ENCODE measurements around the gene SLC6A19.

The SLC6A19 gene

DNA sequence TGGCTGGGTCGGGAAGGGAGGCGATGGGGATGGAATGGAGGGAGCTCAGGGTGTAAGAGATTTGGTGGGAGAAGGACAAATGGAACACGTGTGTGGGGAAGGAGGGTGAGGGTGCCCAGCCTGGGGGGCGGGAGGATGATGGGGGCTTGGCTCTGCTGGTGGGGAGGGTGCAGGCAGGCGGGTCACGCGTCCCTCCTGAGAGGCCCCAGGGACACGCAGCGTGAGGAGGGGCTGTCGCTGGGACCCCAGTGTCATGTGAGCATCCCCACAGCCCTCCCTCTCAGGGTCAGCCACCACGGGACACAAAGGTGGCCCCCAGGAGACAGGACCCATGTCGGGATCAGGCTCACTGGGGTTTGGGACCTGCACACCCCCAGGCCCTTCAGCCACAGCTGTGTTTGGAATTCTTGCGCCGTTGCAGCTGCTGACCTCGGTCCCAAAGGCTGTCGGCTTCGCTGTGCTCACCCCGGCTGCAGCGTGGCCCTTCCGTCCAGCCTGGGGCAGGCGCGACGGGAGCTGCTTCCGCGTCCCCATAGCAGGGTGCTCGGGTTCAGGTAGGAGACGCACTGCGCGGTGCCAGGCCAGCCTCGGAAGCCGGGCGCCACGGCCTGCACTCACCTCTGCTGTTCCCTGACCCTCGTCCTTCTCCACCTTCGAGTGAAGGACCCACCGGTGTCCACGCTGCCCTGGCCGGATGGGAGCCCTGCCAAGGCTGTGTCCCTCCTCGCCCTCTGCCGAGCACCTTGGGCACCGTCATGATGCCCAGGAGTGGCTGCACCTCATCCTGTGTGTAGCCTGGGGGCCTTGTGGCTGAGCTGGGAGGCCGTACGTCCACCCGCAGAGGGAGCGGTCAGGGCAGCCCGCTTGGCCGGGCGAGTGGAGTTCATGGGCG lies 5.4 kb downstream of the SLC6A19 start:
- no peak overlapping the region for H3K4me3 ChIP-seq (ENCODE audit: low read length)
- DNase-seq (ENCODE audit: low read depth): no peak
- TF ChIP-seq, protein P1, sequence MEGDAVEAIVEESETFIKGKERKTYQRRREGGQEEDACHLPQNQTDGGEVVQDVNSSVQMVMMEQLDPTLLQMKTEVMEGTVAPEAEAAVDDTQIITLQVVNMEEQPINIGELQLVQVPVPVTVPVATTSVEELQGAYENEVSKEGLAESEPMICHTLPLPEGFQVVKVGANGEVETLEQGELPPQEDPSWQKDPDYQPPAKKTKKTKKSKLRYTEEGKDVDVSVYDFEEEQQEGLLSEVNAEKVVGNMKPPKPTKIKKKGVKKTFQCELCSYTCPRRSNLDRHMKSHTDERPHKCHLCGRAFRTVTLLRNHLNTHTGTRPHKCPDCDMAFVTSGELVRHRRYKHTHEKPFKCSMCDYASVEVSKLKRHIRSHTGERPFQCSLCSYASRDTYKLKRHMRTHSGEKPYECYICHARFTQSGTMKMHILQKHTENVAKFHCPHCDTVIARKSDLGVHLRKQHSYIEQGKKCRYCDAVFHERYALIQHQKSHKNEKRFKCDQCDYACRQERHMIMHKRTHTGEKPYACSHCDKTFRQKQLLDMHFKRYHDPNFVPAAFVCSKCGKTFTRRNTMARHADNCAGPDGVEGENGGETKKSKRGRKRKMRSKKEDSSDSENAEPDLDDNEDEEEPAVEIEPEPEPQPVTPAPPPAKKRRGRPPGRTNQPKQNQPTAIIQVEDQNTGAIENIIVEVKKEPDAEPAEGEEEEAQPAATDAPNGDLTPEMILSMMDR (IDR thresholded peaks at IDR 0.05; ENCODE audit: insufficient read depth, low read depth, low read length, missing control alignments): no peak

DNA sequence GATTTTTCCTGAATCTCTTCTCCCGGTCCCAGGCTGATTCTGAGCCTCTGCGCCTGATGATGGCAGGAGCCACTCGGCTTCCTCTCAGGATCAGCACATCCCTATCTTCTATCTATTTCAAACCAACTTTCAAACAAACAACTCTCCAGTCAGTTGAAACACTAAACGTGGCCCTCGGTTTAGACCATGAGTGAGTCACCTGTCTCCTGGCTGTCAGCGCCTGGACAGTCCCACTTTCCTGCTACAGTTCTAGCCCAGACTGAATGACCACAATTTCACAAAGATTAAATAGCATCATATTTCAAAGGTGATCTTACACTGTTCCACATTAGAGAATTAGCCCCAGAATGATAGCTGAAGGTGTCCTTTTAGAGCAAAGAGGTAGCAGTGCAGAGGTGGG lies 6.2 kb downstream of the SLC6A19 start:
- H3K4me3 ChIP-seq (ENCODE audit: low read length): no peak overlapping the region
- TF ChIP-seq, protein P1 (IDR thresholded peaks at IDR 0.05; ENCODE audit: insufficient read depth, low read depth, low read length, missing control alignments): no peak
- no peak for DNase-seq (ENCODE audit: low read depth)

DNA sequence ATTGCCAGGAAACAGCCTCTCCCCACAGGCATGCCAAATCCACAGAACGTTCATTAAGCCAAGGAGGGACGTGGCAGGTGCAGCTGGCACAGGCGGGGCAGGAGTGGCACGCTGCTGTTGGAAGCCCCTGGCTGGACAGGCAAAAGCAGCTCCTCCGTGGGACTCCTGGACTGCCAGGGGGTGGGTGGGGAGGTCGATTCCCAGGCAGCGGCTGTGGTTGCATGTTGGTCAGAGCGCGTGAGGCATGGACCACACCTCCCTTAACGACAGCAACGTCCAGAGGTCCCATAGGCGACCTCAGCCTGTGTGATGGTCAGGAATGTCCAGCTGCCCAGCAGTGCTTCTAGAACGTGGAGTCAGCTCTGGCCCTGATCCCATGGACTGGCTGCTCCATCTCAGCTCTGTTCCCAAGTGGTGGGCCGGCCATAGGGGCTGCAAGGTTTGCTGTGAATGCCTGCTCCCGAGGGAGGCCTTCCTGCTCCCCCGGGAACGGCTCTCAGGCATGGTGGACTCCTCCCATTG lies 6.9 kb downstream of the SLC6A19 start:
- H3K4me3 ChIP-seq (ENCODE audit: low read length): no peak overlapping the region
- TF ChIP-seq, protein P1 (IDR thresholded peaks at IDR 0.05; ENCODE audit: insufficient read depth, low read depth, low read length, missing control alignments): no peak
- DNase-seq (ENCODE audit: low read depth): no peak

DNA sequence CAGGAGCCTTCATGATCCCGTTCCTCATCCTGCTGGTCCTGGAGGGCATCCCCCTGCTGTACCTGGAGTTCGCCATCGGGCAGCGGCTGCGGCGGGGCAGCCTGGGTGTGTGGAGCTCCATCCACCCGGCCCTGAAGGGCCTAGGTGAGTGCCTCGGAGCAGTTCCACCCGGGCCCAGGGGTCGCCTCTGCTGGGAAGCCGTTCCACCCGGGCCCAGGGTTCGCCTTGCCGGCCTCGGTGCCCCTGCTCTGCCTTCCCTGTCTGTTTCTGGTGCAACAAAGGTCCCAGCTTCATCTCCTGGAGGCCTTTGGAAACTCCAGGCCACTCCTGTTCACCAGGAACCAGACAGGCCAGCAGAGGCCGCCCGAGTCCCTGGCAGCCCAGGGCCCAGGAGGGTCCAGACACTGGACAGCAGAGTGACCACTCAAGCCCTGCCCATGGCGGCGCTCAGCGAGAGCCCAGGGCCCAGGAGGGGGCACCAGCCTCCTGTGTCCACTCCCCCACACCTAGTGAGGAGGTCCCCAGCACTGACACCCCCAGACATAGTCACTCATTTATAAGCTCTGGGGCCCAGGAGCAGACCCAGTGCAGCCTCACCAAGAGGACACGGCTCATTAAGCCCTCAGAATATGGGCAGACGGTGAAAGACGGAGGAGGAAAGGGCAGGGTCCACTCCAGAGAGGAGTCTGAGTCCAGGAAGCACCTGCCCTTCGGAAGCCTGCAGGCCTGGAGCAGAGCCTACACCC lies 7.5 kb downstream of the SLC6A19 start:
- TF ChIP-seq, protein P1 (IDR thresholded peaks at IDR 0.05; ENCODE audit: insufficient read depth, low read depth, low read length, missing control alignments): peak; percentile 33
- H3K4me3 ChIP-seq (ENCODE audit: low read length): no peak overlapping the region
- DNase-seq (ENCODE audit: low read depth): no peak

DNA sequence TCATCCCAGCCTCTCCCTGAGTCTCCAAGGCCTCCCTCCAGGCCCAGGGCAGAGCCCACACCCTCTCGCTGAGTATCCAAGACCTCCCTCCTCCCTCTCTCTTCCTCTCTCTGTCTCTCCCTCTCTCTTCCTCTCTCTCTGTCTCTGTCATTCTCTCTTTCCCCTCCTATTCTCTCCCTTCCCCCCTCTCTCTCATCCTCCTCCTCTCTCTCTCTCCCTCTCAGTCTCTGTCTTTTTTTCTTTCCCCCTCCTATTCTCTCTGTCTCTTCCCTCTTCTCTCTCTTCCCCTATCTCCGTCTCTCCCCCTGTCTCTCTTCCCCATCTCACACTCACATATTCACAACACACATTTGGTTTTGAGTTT lies 8.1 kb downstream of the SLC6A19 start:
- TF ChIP-seq, protein P1 (IDR thresholded peaks at IDR 0.05; ENCODE audit: insufficient read depth, low read depth, low read length, missing control alignments): no peak
- DNase-seq (ENCODE audit: low read depth): no peak
- no peak overlapping the region for H3K4me3 ChIP-seq (ENCODE audit: low read length)

DNA sequence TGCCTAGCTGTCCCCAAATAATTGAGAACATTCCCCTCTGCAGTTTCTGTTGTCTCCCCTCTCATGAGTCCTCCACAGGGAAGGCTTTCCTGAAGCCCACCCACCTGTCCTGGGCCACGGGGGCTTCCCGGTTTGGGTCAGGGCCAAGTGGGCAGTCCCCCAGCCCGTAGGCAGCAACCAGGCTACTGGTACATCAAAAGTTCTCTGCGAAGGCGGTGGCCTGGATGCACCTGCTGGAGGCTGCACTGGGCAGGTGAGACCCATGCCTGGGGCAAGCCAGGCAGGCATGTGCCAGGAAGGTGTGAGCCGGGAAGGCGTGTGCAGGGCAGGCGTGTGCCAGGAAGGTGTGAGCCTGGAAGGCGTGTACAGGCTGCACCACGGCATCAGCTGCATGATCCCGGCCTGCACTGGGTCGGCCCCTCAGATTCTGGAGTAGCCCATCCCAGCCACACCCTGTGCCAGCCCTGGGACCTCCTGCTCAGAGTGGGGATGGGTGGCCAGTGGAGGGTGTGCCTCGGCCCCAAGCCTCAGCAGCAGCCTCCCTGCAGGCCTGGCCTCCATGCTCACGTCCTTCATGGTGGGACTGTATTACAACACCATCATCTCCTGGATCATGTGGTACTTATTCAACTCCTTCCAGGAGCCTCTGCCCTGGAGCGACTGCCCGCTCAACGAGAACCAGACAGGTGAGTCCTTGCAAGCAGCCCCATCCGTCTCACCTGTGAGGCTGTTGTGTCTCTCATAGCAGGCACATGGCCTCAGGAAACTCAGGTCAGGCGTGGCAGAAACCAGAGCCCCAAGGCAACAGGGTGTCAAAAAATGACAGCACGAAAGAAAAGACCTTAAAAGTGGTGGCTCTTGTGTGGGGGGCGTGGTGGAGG lies 8.7 kb downstream of the SLC6A19 start:
- TF ChIP-seq, protein P1 (IDR thresholded peaks at IDR 0.05; ENCODE audit: insufficient read depth, low read depth, low read length, missing control alignments): no peak
- no peak overlapping the region for H3K4me3 ChIP-seq (ENCODE audit: low read length)
- DNase-seq (ENCODE audit: low read depth): peak; percentile 4

All from epithelial cell of esophagus (primary cell).